H1 (cell line): Measurements from ENCODE around the gene MAP3K10.

Experiments
- CBX8 ChIP-seq: fragments of 300-800, 300-1000 bp; sonication (generic); IDR thresholded peaks from 2 replicates; pipeline ENCODE4 v1.7.1; 2016; ENCODE audit warnings: low read depth, low read length, borderline replicate concordance
- GTF2F1 ChIP-seq: IDR thresholded peaks from 2 replicates; pipeline ENCODE4 v1.6.1; 2012; ENCODE audit warnings: low read depth, low read length, improper control_type of control experiment, borderline replicate concordance
- MAFK ChIP-seq: IDR thresholded peaks from 2 replicates; pipeline ENCODE4 v1.6.1; 2012; ENCODE audit warnings: low read depth, mild to moderate bottlenecking, improper control_type of control experiment, low read length
- TCF12 ChIP-seq: IDR thresholded peaks from 2 replicates; pipeline ENCODE4 v1.6.1; 2011; ENCODE audit warnings: low read depth, mild to moderate bottlenecking, low read length
- YY1 ChIP-seq: IDR thresholded peaks from 2 replicates; pipeline ENCODE4 v1.6.1; 2011; ENCODE audit warnings: low read depth, mild to moderate bottlenecking, low read length

- no peak for TF ChIP-seq MAFK
- TF ChIP-seq YY1 = no peak
- TF ChIP-seq GTF2F1 = no peak
- TF ChIP-seq TCF12 = no peak
- no peak for TF ChIP-seq CBX8
Measured at GRCh38 chr19:40229484-40229883, 38.3 kb downstream of the MAP3K10 start.
